IPS DF 6.9 (cell line): ENCODE results near the gene PDIA5.

Experiments used
- DNase-seq: peaks from one replicate; pipeline ENCODE4 v3.0.0-alpha.2; 2013; ENCODE audit warnings: low read depth, low spot score
- H3K27ac ChIP-seq: one replicate; pipeline ENCODE4 v1.5.1; 2013; ENCODE audit warnings: low read length, control low read depth
- H3K27me3 ChIP-seq: 2 replicates; pipeline ENCODE4 v1.6.1; 2013; ENCODE audit warnings: mild to moderate bottlenecking, low read length; ENCODE audit not compliant: control insufficient read depth, insufficient read depth
- H3K36me3 ChIP-seq: 2 replicates; pipeline ENCODE4 v1.6.1; 2013; ENCODE audit warnings: low read length; ENCODE audit not compliant: control insufficient read depth, insufficient read depth
- H3K4me1 ChIP-seq: 2 replicates; pipeline ENCODE4 v1.6.1; 2013; ENCODE audit warnings: low read length; ENCODE audit not compliant: control insufficient read depth, insufficient read depth
- H3K4me3 ChIP-seq: 2 replicates; pipeline ENCODE4 v1.5.1; 2013; ENCODE audit warnings: mild to moderate bottlenecking, low read length
- H3K9me3 ChIP-seq: 2 replicates; pipeline ENCODE4 v1.6.1; 2013; ENCODE audit warnings: low read length, inconsistent platforms; ENCODE audit not compliant: control insufficient read depth, insufficient read depth
- WGBS: extraction: QIAGEN DNeasy Blood & Tissue Kit; methylation state at CpG from one replicate; pipeline ENCODE4 v1.1.7; 2013; ENCODE audit warnings: mixed read lengths, missing lambda C conversion rate; ENCODE audit not compliant: insufficient read length, insufficient coverage; 5-methylcytosine and 5-hydroxymethylcytosine counted together

The PDIA5 gene

DNA sequence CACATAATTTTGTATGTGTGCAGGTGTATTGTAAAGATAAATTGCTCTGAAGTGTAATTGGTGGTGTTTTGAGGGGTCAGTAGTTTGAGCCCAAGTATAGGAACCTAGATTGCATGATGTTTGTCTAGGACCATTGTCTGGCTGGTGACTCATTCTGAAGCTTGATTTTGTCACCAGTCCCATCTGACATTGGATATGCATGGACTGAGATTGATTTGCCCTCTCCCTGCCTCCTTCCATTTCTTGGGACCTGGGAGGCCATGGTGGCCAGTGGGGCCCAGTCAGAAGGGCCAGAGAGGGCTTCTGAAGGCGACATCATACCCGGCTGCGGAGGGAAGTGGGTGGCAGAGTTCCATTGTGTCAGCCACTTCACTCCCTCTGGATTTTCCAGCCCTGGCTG, 62.3 kb downstream of the PDIA5 start:
- H3K9me3 ChIP-seq = no peaks in the 10 kb centered on the region
- H3K27me3 ChIP-seq = no peaks in the 10 kb centered on the region
- no peaks in the 10 kb centered on the region for H3K4me1 ChIP-seq
- no peak overlapping the region for H3K4me3 ChIP-seq
- no peak overlapping the region for H3K27ac ChIP-seq
- no peak for DNase-seq
- peaks cover 14% of the 10 kb centered on the region for H3K36me3 ChIP-seq
- no CpG with 5 or more reads among the region's 3 CpGs for WGBS

DNA sequence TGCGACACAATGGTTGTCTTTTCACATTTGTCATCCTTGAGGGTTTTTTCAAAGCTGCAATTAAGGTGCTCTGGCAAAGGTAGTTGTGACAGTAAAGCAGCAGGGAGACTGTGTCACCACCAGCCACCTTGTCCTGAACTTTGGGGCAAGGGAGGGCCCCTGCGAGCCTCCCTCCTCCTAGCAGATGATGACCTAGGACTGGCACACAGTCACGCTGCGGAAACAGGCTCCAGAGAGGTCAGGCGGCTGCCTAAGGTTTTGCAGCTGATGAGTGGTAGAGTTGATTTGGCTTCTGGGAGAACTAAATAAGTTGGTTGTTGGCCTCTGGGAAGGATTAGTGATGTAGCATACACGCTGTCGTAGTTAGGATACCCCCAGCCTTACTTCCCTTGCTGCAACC, 62.7 kb downstream of the PDIA5 start:
- Histone ChIP-seq H3K4me1 (no peaks in the 10 kb centered on the region), H3K9me3 (no peaks in the 10 kb centered on the region), H3K27me3 (no peaks in the 10 kb centered on the region), H3K27ac (no peak overlapping the region), H3K36me3 (peaks cover 14% of the 10 kb centered on the region), H3K4me3 (no peak overlapping the region)
- WGBS = no CpG with 5 or more reads among the region's 7 CpGs
- no peak for DNase-seq

DNA sequence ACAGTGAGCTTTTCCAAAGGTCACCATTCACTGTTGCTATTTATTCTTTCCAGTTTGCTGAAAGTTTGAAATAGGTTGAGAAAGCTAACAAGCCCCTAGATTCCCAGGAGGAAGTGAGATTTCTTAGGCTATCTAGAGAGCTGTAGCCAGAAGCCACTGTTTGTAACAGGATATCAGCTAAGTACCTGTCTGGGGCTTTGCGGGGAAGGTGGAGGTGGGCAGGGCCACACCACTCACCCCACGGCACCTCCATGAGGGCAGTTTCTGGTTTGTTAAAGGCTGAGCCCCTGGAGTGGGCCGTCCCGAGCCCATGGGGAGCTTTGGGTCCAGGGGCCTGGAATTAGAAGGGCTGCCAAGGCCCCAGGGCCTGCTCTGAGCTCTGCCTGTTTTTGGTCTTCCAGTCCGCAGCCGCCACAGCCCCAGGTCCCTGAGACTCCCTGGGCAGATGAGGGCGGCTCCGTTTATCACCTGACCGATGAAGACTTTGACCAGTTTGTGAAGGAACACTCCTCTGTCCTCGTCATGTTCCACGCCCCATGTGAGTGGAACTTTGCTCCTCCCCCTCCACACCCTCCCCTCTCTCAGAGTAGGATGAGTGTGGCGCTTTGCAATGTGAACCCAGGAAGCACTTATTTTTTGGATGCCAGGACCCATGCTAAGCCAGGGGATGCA, 63.4 kb downstream of the PDIA5 start:
- Histone ChIP-seq H3K36me3 (peaks cover 11% of the 10 kb centered on the region), H3K27me3 (no peaks in the 10 kb centered on the region), H3K4me3 (no peak overlapping the region), H3K27ac (no peak overlapping the region), H3K4me1 (no peaks in the 10 kb centered on the region), H3K9me3 (no peaks in the 10 kb centered on the region)
- WGBS = no CpG with 5 or more reads among the region's 12 CpGs
- DNase-seq = no peak

DNA sequence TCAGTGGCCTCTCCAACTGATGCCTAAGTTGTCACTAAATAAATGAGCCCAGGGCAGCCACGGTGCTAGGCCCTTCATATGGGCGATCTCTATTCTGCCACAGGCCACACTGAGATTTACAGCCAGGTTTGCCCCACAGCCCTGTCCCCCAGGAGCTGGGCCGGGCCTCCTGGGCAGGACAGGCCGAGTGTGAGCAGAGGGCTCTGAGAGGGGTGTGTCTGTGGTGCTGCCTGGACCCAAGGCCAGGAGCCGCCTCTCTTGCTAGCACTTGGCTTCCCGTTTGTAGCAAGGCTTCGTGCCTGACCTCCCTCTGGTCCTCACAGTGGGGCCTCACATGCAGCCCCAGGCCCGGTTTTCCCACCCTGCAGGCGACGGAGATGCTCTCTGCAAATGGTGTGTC, 67.8 kb downstream of the PDIA5 start:
- Histone ChIP-seq H3K9me3 (no peaks in the 10 kb centered on the region), H3K4me3 (no peak overlapping the region), H3K27me3 (no peaks in the 10 kb centered on the region), H3K27ac (no peak overlapping the region), H3K36me3 (peaks cover 11% of the 10 kb centered on the region), H3K4me1 (no peaks in the 10 kb centered on the region)
- WGBS = no CpG with 5 or more reads among the region's 10 CpGs
- no peak for DNase-seq

DNA sequence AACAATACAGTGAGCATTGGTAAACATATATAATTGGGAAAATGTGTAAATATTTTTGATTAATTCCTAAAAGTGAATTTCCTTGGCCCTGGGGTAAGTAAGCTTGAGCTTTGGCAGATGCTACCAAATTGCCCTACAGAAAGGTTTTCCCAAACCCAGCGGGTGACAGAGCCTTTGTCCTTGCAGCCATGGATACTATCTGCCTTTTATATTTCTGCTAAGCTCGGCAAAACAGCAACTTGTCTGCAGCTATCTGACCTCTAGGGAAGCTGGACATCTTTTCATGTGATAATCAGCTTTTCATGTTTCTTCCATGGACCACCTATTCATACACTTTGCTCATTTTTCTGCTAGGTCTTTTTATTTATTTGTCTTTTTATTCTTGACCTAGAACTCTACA, 70.2 kb downstream of the PDIA5 start:
- H3K4me1 ChIP-seq = no peaks in the 10 kb centered on the region
- no peak for DNase-seq
- no peaks in the 10 kb centered on the region for H3K27me3 ChIP-seq
- peaks cover 5% of the 10 kb centered on the region; the same call in 1 of the 2 replicates for H3K36me3 ChIP-seq
- no peaks in the 10 kb centered on the region for H3K9me3 ChIP-seq
- no CpG with 5 or more reads among the region's 2 CpGs for WGBS
- no peak overlapping the region for H3K4me3 ChIP-seq
- H3K27ac ChIP-seq = no peak overlapping the region

DNA sequence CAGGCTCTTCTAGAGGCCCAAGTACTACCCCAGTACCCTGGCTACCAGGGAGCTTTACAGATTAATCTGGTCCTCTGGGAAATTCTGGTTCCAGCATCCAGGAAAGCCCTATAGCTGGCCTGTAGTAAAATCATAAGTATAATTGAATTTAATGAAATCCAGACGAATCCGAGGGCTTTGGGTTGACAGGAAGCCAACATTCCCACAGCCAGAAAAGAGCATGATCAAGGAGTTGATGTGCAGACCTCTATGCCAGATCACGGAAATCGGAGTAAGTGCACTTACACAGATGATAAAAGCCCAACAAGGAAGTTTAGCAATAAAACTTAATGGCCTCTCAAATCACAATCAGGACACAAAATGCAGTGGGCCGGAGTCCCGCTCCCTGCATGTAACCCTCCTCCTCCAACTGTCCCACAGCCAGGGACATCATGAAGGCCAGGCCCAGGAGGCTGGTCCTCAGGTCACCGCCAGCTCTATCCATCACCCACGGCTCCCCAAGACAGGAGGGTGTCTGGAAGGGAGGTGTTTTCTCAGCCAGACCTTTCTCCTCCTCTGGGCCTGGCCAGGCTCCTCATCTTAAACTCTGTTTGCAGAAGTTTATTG, 72.1 kb downstream of the PDIA5 start:
- no CpG with 5 or more reads among the region's 8 CpGs for WGBS
- H3K4me3 ChIP-seq = no peak overlapping the region

DNA sequence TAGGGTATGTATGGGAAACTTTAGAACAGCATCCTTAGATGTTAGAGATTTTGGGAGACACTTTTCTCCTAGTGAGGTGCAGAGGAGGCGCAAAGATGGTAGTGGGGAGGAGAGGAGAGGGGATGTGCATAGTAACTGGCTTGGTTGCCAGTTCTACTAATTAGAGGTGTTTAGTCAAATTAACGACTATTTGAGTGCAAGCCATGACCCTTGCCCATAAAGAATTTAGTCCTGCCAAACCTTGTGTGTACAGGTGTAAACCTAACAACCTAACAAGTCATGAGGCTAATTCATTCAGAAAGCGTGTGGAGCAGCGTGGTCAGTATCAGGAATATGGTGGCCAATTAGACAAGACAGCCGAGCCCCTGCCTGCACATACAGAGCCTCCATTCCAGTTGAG, 72.7 kb downstream of the PDIA5 start:
- DNase-seq = no peak
- no CpG with 5 or more reads among the region's 5 CpGs for WGBS
- H3K4me3 ChIP-seq = no peak overlapping the region

More for the DNA sequence above, 72.1 kb downstream of the PDIA5 start:
- DNase-seq = no peak
- Histone ChIP-seq H3K36me3 (no peaks in the 10 kb centered on the region), H3K27ac (no peak overlapping the region), H3K4me1 (peaks cover 7% of the 10 kb centered on the region), H3K27me3 (no peaks in the 10 kb centered on the region), H3K9me3 (no peaks in the 10 kb centered on the region)

DNA sequence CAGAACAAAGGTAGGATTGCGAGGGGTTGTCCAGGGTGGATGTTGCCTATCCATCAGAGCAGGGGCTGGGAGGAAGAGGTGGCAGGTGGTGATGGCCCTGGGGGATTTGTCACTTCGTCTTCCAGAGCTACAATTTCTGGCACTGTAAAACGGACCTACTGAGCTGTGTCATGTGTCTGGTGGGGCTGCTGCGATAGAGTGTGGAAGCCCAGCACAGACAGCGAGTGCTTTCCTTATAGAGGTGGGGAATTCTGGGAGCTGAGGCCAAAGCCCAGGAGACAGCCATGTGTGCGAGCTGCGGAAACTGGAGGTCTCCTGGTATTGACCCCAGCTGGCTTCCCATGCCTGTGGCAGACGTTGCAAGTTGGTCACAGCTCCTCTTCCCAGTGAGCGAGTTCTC, 73.7 kb downstream of the PDIA5 start:
- no CpG with 5 or more reads among the region's 9 CpGs for WGBS
- DNase-seq = no peak
- no peaks in the 10 kb centered on the region for H3K27me3 ChIP-seq
- no peaks in the 10 kb centered on the region for H3K9me3 ChIP-seq
- H3K4me1 ChIP-seq = peaks cover 10% of the 10 kb centered on the region
- no peak overlapping the region for H3K27ac ChIP-seq
- no peak overlapping the region for H3K4me3 ChIP-seq
- no peaks in the 10 kb centered on the region; the same call in 1 of the 2 replicates for H3K36me3 ChIP-seq

More for the DNA sequence above, 72.7 kb downstream of the PDIA5 start:
- Histone ChIP-seq H3K36me3 (no peaks in the 10 kb centered on the region), H3K27me3 (no peaks in the 10 kb centered on the region), H3K9me3 (no peaks in the 10 kb centered on the region), H3K27ac (no peak overlapping the region), H3K4me1 (peaks cover 9% of the 10 kb centered on the region)

DNA sequence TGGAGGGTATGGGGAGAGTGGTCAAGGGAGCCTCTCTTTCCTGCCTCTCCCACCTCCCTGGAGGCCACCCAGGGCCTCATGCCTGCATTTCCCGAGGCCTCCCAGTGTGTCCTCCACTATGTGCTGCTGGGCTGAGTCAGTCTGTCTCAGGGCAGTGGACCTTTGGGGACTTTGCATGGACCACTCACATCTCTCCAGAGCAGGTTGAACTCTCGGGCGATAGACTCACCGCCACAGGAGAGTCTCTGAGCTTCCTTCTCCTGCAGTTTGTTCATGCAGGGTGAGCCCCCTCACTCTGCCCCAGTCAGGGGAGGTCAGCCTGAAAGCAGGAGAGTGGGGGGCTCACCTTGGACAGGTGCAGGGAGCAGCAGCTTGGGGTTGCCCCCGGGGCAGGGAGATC, 74.5 kb downstream of the PDIA5 start:
- no peak for DNase-seq
- no peaks in the 10 kb centered on the region for H3K27me3 ChIP-seq
- H3K9me3 ChIP-seq = no peaks in the 10 kb centered on the region
- no CpG with 5 or more reads among the region's 5 CpGs for WGBS
- H3K4me3 ChIP-seq = no peak overlapping the region
- no peaks in the 10 kb centered on the region; the same call in 1 of the 2 replicates for H3K36me3 ChIP-seq
- H3K27ac ChIP-seq = no peak overlapping the region
- peaks cover 10% of the 10 kb centered on the region for H3K4me1 ChIP-seq

DNA sequence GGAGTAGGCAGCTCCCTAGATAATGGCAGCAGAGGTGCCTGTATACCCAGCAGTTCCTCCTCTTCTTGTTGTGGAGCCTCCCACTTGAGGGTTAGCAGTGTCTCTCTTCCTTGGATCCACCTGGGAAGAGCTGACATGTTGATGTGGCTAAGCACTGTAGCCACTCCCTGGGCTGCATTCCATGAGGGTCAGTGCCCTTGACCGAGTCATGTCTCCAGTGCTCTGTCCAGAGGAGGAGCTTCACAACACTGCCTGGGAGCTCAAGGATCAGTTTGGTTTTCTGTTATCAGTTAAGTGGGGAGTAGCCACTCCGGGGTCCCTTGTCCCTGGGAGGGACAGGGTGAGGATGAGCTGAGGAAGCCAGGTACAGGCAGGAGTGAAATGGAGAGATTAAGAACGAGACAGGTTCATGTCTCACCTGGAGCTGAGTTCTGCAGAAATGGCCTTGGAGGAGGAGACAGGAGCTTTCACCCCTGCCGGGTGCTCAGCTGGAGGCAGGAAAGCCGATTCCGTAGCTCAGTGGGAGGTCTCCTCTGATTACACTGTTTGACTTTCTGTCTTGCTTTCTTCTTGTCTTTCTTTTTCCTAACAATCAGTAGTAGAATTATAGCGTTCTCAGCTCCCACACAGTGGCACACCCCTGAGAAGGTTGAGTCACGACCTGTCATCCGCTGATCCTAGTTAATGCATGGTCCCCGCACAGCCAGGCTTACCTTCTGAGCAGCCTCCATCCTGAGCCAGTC, 77.0 kb downstream of the PDIA5 start:
- peak; percentile 43 for DNase-seq
- peaks cover 2% of the 10 kb centered on the region for H3K36me3 ChIP-seq
- H3K4me3 ChIP-seq = no peak overlapping the region
- H3K27me3 ChIP-seq = no peaks in the 10 kb centered on the region
- peaks cover 10% of the 10 kb centered on the region for H3K4me1 ChIP-seq
- no CpG with 5 or more reads among the region's 10 CpGs for WGBS
- H3K27ac ChIP-seq = no peak overlapping the region
- no peaks in the 10 kb centered on the region for H3K9me3 ChIP-seq
